ENCODE results near the gene ENTPD1.

- TF ChIP-seq, protein P1, sequence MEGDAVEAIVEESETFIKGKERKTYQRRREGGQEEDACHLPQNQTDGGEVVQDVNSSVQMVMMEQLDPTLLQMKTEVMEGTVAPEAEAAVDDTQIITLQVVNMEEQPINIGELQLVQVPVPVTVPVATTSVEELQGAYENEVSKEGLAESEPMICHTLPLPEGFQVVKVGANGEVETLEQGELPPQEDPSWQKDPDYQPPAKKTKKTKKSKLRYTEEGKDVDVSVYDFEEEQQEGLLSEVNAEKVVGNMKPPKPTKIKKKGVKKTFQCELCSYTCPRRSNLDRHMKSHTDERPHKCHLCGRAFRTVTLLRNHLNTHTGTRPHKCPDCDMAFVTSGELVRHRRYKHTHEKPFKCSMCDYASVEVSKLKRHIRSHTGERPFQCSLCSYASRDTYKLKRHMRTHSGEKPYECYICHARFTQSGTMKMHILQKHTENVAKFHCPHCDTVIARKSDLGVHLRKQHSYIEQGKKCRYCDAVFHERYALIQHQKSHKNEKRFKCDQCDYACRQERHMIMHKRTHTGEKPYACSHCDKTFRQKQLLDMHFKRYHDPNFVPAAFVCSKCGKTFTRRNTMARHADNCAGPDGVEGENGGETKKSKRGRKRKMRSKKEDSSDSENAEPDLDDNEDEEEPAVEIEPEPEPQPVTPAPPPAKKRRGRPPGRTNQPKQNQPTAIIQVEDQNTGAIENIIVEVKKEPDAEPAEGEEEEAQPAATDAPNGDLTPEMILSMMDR (IDR thresholded peaks at IDR 0.05; ENCODE audit: low read length): no peak
- no peak for TF ChIP-seq EZH2phosphoT487 (IDR thresholded peaks at IDR 0.05; ENCODE audit: low read length)
Observed at GRCh38 chr10:95819620-95820329, 63.8 kb downstream of the ENTPD1 start.

Measured in MM.1S (cell line).